ENCODE results near the gene BLTP3B.

The BLTP3B gene

DNA sequence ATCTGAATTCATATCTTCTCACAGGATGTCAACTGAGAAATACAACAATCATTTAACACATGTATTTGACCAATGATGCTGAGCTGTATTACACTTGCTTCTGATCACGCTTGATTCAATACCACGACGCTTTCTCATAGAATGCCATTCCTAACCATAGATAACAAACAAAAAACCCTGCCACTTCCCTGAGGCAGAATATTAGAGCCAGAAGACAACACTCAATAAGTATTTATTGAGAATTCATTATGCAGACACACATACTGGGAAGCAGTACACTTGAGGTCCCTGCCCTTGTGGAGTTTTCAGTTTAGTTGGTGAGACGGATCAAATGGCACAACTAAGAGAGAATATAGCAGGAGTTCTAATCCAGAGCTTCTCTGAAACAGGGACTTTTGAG lies 32.4 kb downstream of the BLTP3B start:
- DNase-seq (ENCODE audit: low spot score) = no peak

GRCh38 chr12:100106861-100107260 lies 35.8 kb downstream of the BLTP3B start:
- DNase-seq (ENCODE audit: low spot score) = no peak

DNA sequence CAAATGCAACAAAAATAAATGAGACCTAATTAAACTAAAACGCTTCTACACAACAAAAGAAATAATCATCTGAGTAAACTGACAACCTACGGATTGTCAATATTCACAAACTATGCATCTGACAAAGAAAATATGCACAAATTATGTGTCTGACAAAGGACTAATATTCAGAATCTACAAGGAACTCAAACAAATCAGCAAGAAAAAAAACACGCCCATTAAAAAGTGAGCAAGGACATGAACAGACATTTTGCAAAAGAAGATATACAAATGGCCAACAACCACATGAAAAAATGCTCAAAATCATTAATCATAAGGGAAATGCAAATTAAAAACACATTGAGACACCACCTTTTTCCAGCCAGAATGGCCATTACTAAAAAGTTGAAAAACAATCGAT lies 37.0 kb downstream of the BLTP3B start:
- DNase-seq (ENCODE audit: low spot score) = no peak

DNA sequence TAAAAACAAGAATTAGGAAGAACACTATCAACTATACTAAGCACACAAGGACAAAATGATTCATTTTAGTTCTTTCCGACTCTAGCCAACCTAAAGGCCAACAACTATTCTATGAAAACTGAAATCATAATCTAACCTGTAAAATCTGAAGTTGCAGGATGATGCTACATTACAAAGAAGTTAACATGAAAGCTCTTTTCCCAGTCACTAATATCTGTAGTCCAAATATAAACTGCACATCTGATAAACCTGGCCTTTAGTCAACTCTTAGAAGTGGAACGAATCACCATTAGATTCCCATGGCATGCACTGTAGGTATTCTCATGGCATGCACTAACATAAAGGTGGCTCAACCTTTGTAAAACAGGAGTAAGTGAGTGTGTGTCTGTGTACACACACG lies 41.7 kb downstream of the BLTP3B start:
- DNase-seq (ENCODE audit: low spot score) = no peak
